Suprapubic skin (tissue), 4 donors: ENCODE results near the gene HNRNPR. TPM values are rescaled to one million over a fixed set of nuclear protein-coding genes. Genes with fewer than 3 reads are reported as not detected.
"Not testable (repeated sequence)": the region's sequence is repeated elsewhere in the genome, so short reads cannot be mapped to it uniquely, and the experiment has no call there.

Source experiments
- DNase-seq, 2 donors: peaks; one replicate each; pipeline ENCODE4 v3.0.0-alpha.2; 2019; ENCODE audit warnings: low spot score in 2 of 2
- H3K27ac ChIP-seq: fragments of 200-600 bp; sonication (generic); one replicate; pipeline ENCODE4 v1.5.1; 2019
- H3K27me3 ChIP-seq: fragments of 200-600 bp; sonication (generic); one replicate; pipeline ENCODE4 v1.5.1; 2019
- H3K36me3 ChIP-seq: fragments of 200-600 bp; sonication (generic); one replicate; pipeline ENCODE4 v1.5.1; 2019
- H3K4me1 ChIP-seq: fragments of 200-600 bp; sonication (generic); one replicate; pipeline ENCODE4 v1.5.1; 2019
- H3K4me3 ChIP-seq: fragments of 200-600 bp; sonication (generic); one replicate; pipeline ENCODE4 v1.5.1; 2019; ENCODE audit warnings: mild to moderate bottlenecking
- H3K9me3 ChIP-seq: fragments of 200-600 bp; sonication (generic); one replicate; pipeline ENCODE4 v1.5.1; 2019
- EP300 ChIP-seq: sonication (generic); formaldehyde crosslinking; IDR thresholded peaks from one replicate; pipeline ENCODE4 v1.6.1; 2017; ENCODE audit warnings: antibody characterized with exemption
- POLR2A ChIP-seq, 2 donors: fragments of 450-650 bp; IDR thresholded peaks; one replicate each; pipeline ENCODE4 v1.6.1; 2017; ENCODE audit warnings: antibody characterized with exemption in 2 of 2, mild to moderate bottlenecking in 2 of 2, moderate library complexity in 2 of 2
- POLR2AphosphoS5 ChIP-seq, 3 donors: sonication (generic); formaldehyde crosslinking; IDR thresholded peaks; one replicate each; pipeline ENCODE4 v1.6.1; 2017; ENCODE audit warnings: antibody characterized with exemption in 3 of 3
- WGBS: methylation state at CpG from one replicate; pipeline ENCODE4 v1.1.5; 2018; 5-methylcytosine and 5-hydroxymethylcytosine counted together
- total RNA-seq, 4 donors: library from RNA; depleted of rRNA; stranded (reverse); fragments of >200 nt; gene quantifications; one replicate each; pipeline ENCODE4 v1.1.0, GENCODE V29; 2016
- TF ChIP-seq, protein P1 (sequence below), 2 donors: fragments of 200-600 bp in 1 of 2; fragments of 450-650 bp in 1 of 2; sonication (generic) in 1 of 2; IDR thresholded peaks; one replicate each; pipeline ENCODE4 v1.5.1; 2016 to 2019; ENCODE audit warnings: antibody characterized with exemption in 2 of 2, mild to moderate bottlenecking in 1 of 2, moderate library complexity in 1 of 2

Gene HNRNPR
- total RNA-seq, 4 donors from 2014 or later, result 60.9 to 85.3 (median 66.0) TPM

DNA sequence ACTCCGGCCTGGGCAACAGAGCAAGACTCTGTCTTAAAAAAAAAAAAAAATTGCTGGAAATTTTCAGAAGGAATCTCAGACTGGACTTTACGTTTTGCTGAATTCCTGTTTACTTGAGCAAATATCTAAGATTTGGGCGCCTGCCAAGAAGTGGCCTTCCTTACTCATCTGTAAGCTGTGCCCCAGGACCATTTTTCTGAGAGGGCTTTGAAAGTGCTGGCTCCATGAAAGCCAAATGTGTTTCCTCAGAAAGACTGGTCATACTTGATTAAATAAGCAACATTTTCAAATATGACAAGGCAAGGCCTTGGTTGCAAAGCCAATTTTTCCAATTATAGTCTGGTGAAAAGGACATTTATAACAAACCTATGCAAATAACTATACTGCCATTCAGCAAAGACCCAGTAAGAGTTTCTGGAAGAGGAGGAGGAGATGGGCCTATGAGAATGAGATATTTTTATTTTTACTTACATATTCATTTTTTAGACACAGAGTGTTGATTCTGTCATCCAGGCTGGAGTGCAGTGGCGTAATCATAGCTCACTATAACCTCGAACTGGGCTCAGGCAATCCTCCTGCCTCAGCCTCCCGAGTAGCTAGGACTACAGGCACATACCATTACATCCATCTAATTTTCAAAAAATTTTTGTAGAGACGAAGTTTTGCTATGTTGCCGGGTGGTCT, 70.5 kb downstream of the HNRNPR start:
- DNase-seq, result no peak
- no peaks in the 10 kb centered on the region for H3K4me1 ChIP-seq
- H3K27ac ChIP-seq, result no peak overlapping the region
- peaks cover 7% of the 10 kb centered on the region for H3K27me3 ChIP-seq
- WGBS, result 79% methylated on average over 8 of the region's 8 CpGs
- no peak overlapping the region for H3K4me3 ChIP-seq
- H3K36me3 ChIP-seq, result no peaks in the 10 kb centered on the region
- TF ChIP-seq POLR2A (IDR thresholded peaks at IDR 0.05) (no peak), POLR2AphosphoS5 (IDR thresholded peaks at IDR 0.05) (no peak), EP300 (no peak)
- H3K9me3 ChIP-seq, result no peaks in the 10 kb centered on the region

DNA sequence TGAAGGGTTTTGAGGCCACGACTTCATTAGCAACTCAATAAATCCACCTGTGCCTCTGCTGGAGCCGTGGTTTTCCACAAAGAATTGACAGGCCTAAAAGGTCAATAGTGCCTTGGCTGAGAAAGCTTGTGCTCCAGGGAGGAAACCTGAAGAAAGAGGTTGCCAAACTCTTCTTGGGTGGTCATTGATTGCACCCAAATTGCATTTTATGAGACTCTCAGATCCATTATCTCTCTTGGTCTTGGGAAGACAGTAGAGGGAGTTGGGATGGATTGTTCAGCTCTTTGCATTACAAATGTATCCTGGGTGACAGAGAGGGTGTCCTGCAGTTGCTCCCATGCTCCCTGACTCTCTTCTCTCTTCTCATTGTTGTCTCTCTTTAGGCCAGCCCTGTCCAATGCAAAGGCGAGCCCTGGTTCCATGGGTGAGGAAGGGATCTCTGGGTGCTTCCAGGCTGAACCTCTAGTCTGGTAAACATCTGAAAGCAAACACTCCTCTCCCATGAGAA, 80.7 kb downstream of the HNRNPR start:
- H3K9me3 ChIP-seq, result no peaks in the 10 kb centered on the region
- H3K27ac ChIP-seq, result no peak overlapping the region
- H3K27me3 ChIP-seq, result no peaks in the 10 kb centered on the region
- WGBS, result 69% methylated on average over 3 of the region's 3 CpGs
- H3K4me1 ChIP-seq, result no peaks in the 10 kb centered on the region
- H3K36me3 ChIP-seq, result no peaks in the 10 kb centered on the region
- no peak overlapping the region for H3K4me3 ChIP-seq
- TF ChIP-seq POLR2A (IDR thresholded peaks at IDR 0.05), result no peak
- no peak for TF ChIP-seq EP300
- TF ChIP-seq, protein P1, sequence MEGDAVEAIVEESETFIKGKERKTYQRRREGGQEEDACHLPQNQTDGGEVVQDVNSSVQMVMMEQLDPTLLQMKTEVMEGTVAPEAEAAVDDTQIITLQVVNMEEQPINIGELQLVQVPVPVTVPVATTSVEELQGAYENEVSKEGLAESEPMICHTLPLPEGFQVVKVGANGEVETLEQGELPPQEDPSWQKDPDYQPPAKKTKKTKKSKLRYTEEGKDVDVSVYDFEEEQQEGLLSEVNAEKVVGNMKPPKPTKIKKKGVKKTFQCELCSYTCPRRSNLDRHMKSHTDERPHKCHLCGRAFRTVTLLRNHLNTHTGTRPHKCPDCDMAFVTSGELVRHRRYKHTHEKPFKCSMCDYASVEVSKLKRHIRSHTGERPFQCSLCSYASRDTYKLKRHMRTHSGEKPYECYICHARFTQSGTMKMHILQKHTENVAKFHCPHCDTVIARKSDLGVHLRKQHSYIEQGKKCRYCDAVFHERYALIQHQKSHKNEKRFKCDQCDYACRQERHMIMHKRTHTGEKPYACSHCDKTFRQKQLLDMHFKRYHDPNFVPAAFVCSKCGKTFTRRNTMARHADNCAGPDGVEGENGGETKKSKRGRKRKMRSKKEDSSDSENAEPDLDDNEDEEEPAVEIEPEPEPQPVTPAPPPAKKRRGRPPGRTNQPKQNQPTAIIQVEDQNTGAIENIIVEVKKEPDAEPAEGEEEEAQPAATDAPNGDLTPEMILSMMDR (IDR thresholded peaks at IDR 0.05), result no peak
- TF ChIP-seq POLR2AphosphoS5 (IDR thresholded peaks at IDR 0.05), result no peak
- no peak for DNase-seq

DNA sequence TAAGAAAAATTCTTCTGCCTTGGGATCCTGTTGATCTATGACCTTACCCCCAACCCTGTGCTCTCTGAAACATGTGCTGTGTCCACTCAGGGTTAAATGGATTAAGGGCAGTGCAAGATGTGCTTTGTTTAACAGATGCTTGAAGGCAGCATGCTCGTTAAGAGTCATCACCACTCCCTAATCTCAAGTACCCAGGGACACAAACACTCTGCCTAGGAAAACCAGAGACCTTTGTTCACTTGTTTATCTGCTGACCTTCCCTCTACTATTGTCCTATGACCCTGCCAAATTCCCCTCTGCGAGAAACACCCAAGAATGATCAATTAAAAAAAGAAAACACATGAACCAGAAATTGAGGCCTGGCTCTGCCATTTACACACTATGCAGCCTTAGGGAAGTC, 86.0 kb downstream of the HNRNPR start:
- not testable (repeated sequence) for H3K27ac ChIP-seq, DNase-seq, H3K9me3 ChIP-seq, H3K4me1 ChIP-seq, H3K27me3 ChIP-seq, H3K4me3 ChIP-seq, H3K36me3 ChIP-seq
- 56% methylated on average over 2 of the region's 2 CpGs for WGBS

DNA sequence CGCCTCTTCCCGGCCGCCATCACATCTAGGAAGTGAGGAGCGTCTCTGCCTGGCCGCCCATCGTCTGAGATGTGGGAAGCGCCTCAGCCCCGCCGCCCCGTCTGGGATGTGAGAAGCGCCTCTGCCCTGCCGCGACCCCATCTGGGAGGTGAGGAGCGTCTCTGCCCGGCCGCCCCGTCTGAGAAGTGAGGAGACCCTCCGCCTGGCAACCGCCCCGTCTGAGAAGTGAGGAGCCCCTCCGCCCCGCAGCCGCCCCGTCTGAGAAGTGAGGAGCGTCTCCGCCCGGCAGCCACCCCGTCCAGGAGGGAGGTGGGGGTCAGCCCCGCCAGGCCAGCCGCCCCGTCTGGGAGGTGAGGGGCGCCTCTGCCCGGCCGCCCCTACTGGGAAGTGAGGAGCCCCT, 86.7 kb downstream of the HNRNPR start:
- H3K4me1 ChIP-seq, H3K27me3 ChIP-seq, H3K36me3 ChIP-seq, H3K9me3 ChIP-seq, DNase-seq, H3K4me3 ChIP-seq, H3K27ac ChIP-seq: not testable (repeated sequence)
- 97% methylated on average over 15 of the region's 34 CpGs for WGBS

Other genes with a start within 250 kb of the HNRNPR start
- gene LUZP1, start 175.4 kb downstream of the HNRNPR start, total RNA-seq, result 10 to 100 TPM; 20.8 to 25.7 (median 22.9) TPM
- gene HTR1D, start 126.8 kb downstream of the HNRNPR start, total RNA-seq, result not detected
- gene ZNF436, start 25.6 kb upstream of the HNRNPR start, total RNA-seq, result 10 to 100 TPM; 21.1 to 38.2 (median 30.3) TPM
- 10 to 100 TPM; 34.1 to 93.1 (median 43.2) TPM for gene TCEA3, start 80.5 kb upstream of the HNRNPR start, total RNA-seq
- gene ASAP3, start 139.9 kb upstream of the HNRNPR start, total RNA-seq, result 100 to 1,000 TPM in 2 of 4 donors, 10 to 100 TPM in 2; 68.7 to 130 (median 88.5) TPM
- gene E2F2, start 186.9 kb upstream of the HNRNPR start, total RNA-seq, result 10 to 100 TPM in 2 of 4 donors, 1 to 10 TPM in 2; 4.5 to 12.9 (median 8.4) TPM
- gene ID3, start 215.2 kb upstream of the HNRNPR start, total RNA-seq, result 100 to 1,000 TPM in 3 of 4 donors, 10 to 100 TPM in 1; 91.1 to 194 (median 149) TPM